Activated CD8-positive, alpha-beta memory T cell treated with anti-CD3 and anti-CD28 coated beads, Interleukin-2, amount 10 ng/mL, durations not matched to agents 7 days and 5 days (primary cell): ENCODE results near the gene GRB10. TPM values are rescaled to one million over a fixed set of nuclear protein-coding genes. Genes with fewer than 3 reads are reported as not detected.

Experiments used
- ATAC-seq: fragments of 150-1000 bp; cut with Tn5 transposase; one replicate; pipeline ENCODE4 v1.10.0; 2021; ENCODE audit warnings: moderate library complexity
- CTCF ChIA-PET: fragments of 350-600 bp; sonication (Branson Sonifier 250); formaldehyde crosslinking; loops from one replicate; lab custom pipeline; 2021; ENCODE audit warnings: antibody characterized with exemption; lab: Charles Lee
- DNase-seq: peaks from one replicate; pipeline ENCODE4 v3.0.0-alpha.2; 2020
- H3K27ac Mint-ChIP-seq: one replicate; pipeline ENCODE4 v1.8.0; 2021; ENCODE audit warnings: mild to moderate bottlenecking, mixed read lengths
- H3K27me3 Mint-ChIP-seq: one replicate; pipeline ENCODE4 v1.8.0; 2021; ENCODE audit warnings: mixed read lengths
- H3K36me3 Mint-ChIP-seq: one replicate; pipeline ENCODE4 v1.8.0; 2021; ENCODE audit warnings: mild to moderate bottlenecking, mixed read lengths
- H3K4me1 Mint-ChIP-seq: one replicate; pipeline ENCODE4 v1.8.0; 2021; ENCODE audit warnings: mixed read lengths
- H3K4me3 Mint-ChIP-seq: one replicate; pipeline ENCODE4 v1.8.0; 2021; ENCODE audit warnings: mild to moderate bottlenecking, moderate library complexity, mixed read lengths
- H3K9me3 Mint-ChIP-seq: one replicate; pipeline ENCODE4 v1.8.0; 2022; ENCODE audit warnings: low read depth, mixed read lengths
- total RNA-seq, 2 experiments: library from RNA; stranded (reverse); gene quantifications; one replicate each; pipeline ENCODE4 v1.2.3, GENCODE V29; 2021

GRB10 gene
- total RNA-seq, 2 experiments from 2014 or later = 3.9 TPM

GRCh38 chr7:50621973-50622490 lies 160.7 kb downstream of the GRB10 start:
- CTCF ChIA-PET = interaction anchor here (2.8 kb wide), 1 partner anchor 11 kb away, joined by 9 read pairs; no protein-coding TSS in a partner anchor
- Mint-ChIP-seq H3K27me3 (peaks cover 60% of the 10 kb centered on the region), H3K9me3 (no peaks in the 10 kb centered on the region), H3K4me3 (no peak overlapping the region), H3K27ac (no peak overlapping the region), H3K4me1 (no peaks in the 10 kb centered on the region), H3K36me3 (no peaks in the 10 kb centered on the region)
- DNase-seq (no peak), ATAC-seq (no peak)

GRCh38 chr7:50621206-50621605 lies 161.5 kb downstream of the GRB10 start:
- Mint-ChIP-seq H3K4me1 (no peaks in the 10 kb centered on the region), H3K4me3 (no peak overlapping the region), H3K27ac (no peak overlapping the region), H3K36me3 (no peaks in the 10 kb centered on the region), H3K27me3 (peaks cover 52% of the 10 kb centered on the region), H3K9me3 (no peaks in the 10 kb centered on the region)
- no peak for ATAC-seq
- CTCF ChIA-PET = no interaction called here
- no peak for DNase-seq

- H3K4me3 Mint-ChIP-seq = no peak overlapping the region
- H3K27ac Mint-ChIP-seq = no peak overlapping the region
- ATAC-seq = no peak
- no peaks in the 10 kb centered on the region for H3K9me3 Mint-ChIP-seq
- CTCF ChIA-PET = no interaction called here
- H3K27me3 Mint-ChIP-seq = peaks cover 46% of the 10 kb centered on the region
- H3K4me1 Mint-ChIP-seq = no peaks in the 10 kb centered on the region
- no peaks in the 10 kb centered on the region for H3K36me3 Mint-ChIP-seq
- DNase-seq = no peak
These were observed 162.3 kb downstream of the GRB10 start for GRCh38 chr7:50620433-50620832.

- CTCF ChIA-PET = no interaction called here
- Mint-ChIP-seq H3K4me1 (peaks cover under 1% of the 10 kb centered on the region), H3K36me3 (no peaks in the 10 kb centered on the region), H3K9me3 (no peaks in the 10 kb centered on the region), H3K27ac (no peak overlapping the region), H3K27me3 (peaks cover 42% of the 10 kb centered on the region), H3K4me3 (no peak overlapping the region)
- no peak for ATAC-seq
- no peak for DNase-seq
These were observed 163.0 kb downstream of the GRB10 start for GRCh38 chr7:50619684-50620083.

- H3K4me3 Mint-ChIP-seq = no peak overlapping the region
- peaks cover 37% of the 10 kb centered on the region for H3K27me3 Mint-ChIP-seq
- DNase-seq = no peak
- CTCF ChIA-PET = interaction anchor here (0.7 to 7.0 kb wide), 7 partner anchors 9 to 543 kb away, joined by 3 to 60 read pairs (median 5); no protein-coding TSS in a partner anchor
- no peak for ATAC-seq
- H3K36me3 Mint-ChIP-seq = no peaks in the 10 kb centered on the region
- no peaks in the 10 kb centered on the region for H3K9me3 Mint-ChIP-seq
- no peak overlapping the region for H3K27ac Mint-ChIP-seq
- H3K4me1 Mint-ChIP-seq = peaks cover 14% of the 10 kb centered on the region
These were observed 164.4 kb downstream of the GRB10 start for GRCh38 chr7:50618281-50618680.

GRCh38 chr7:50615519-50616080 lies 167.1 kb downstream of the GRB10 start:
- Mint-ChIP-seq H3K36me3 (no peaks in the 10 kb centered on the region), H3K4me1 (peaks cover 28% of the 10 kb centered on the region), H3K27ac (no peak overlapping the region), H3K4me3 (no peak overlapping the region), H3K9me3 (no peaks in the 10 kb centered on the region), H3K27me3 (peaks cover 46% of the 10 kb centered on the region)
- ATAC-seq = no peak
- CTCF ChIA-PET = interaction anchor here (0.7 to 7.0 kb wide), 14 partner anchors 8 to 546 kb away, joined by 3 to 60 read pairs (median 5); partner anchors contain the start of genes FIGNL1 and ZPBP
- no peak for DNase-seq

GRCh38 chr7:50614721-50615518 lies 167.8 kb downstream of the GRB10 start:
- CTCF ChIA-PET = interaction anchor here (0.7 to 7.0 kb wide), 18 partner anchors 9 to 547 kb away, joined by 3 to 60 read pairs (median 5); partner anchors contain the start of genes FIGNL1 and ZPBP
- ATAC-seq (peak; percentile 54), DNase-seq (peak; percentile 55)
- H3K4me3 Mint-ChIP-seq = no peak overlapping the region
- H3K4me1 Mint-ChIP-seq = peaks cover 35% of the 10 kb centered on the region
- H3K27me3 Mint-ChIP-seq = peaks cover 39% of the 10 kb centered on the region
- H3K27ac Mint-ChIP-seq = no peak overlapping the region
- no peaks in the 10 kb centered on the region for H3K9me3 Mint-ChIP-seq
- H3K36me3 Mint-ChIP-seq = peaks cover 1% of the 10 kb centered on the region

- Mint-ChIP-seq H3K27me3 (peaks cover 28% of the 10 kb centered on the region), H3K36me3 (peaks cover 1% of the 10 kb centered on the region), H3K27ac (no peak overlapping the region), H3K4me3 (no peak overlapping the region), H3K9me3 (no peaks in the 10 kb centered on the region), H3K4me1 (peaks cover 44% of the 10 kb centered on the region)
- DNase-seq (no peak), ATAC-seq (no peak)
- CTCF ChIA-PET = interaction anchor here (1.7 to 7.0 kb wide), 5 partner anchors 16 to 527 kb away, joined by 6 to 60 read pairs (median 6); no protein-coding TSS in a partner anchor
These were observed 169.2 kb downstream of the GRB10 start for GRCh38 chr7:50613473-50613872.

- H3K4me3 Mint-ChIP-seq = no peak overlapping the region
- peaks cover 4% of the 10 kb centered on the region for H3K36me3 Mint-ChIP-seq
- peak overlapping the region; percentile 1 for H3K27ac Mint-ChIP-seq
- H3K27me3 Mint-ChIP-seq = peaks cover 22% of the 10 kb centered on the region
- DNase-seq = no peak
- ATAC-seq = no peak
- H3K4me1 Mint-ChIP-seq = peaks cover 52% of the 10 kb centered on the region
- H3K9me3 Mint-ChIP-seq = no peaks in the 10 kb centered on the region
- CTCF ChIA-PET = interaction anchor here (1.1 to 7.0 kb wide), 8 partner anchors 17 to 520 kb away, joined by 3 to 60 read pairs (median 6); partner anchors contain the start of genes FIGNL1 and ZPBP
These were observed 170.0 kb downstream of the GRB10 start for GRCh38 chr7:50612704-50613103.

GRCh38 chr7:50610521-50611277 lies 172.0 kb downstream of the GRB10 start:
- DNase-seq (peak; percentile 89), ATAC-seq (peak; percentile 78)
- Mint-ChIP-seq H3K36me3 (peaks cover 6% of the 10 kb centered on the region), H3K9me3 (no peaks in the 10 kb centered on the region), H3K27me3 (peaks cover 21% of the 10 kb centered on the region), H3K4me1 (peaks cover 55% of the 10 kb centered on the region), H3K4me3 (no peak overlapping the region), H3K27ac (peak overlapping the region; percentile 67)
- CTCF ChIA-PET = interaction anchor here (0.7 to 2.1 kb wide), 7 partner anchors 15 to 530 kb away, joined by 3 to 6 read pairs (median 4); no protein-coding TSS in a partner anchor

GRCh38 chr7:50608196-50608906 lies 174.3 kb downstream of the GRB10 start:
- H3K9me3 Mint-ChIP-seq = no peaks in the 10 kb centered on the region
- peak; percentile 37 for DNase-seq
- peaks cover 6% of the 10 kb centered on the region for H3K36me3 Mint-ChIP-seq
- H3K4me1 Mint-ChIP-seq = peaks cover 42% of the 10 kb centered on the region
- peak overlapping the region; percentile 46 for H3K4me3 Mint-ChIP-seq
- peak overlapping the region; percentile 78 for H3K27ac Mint-ChIP-seq
- H3K27me3 Mint-ChIP-seq = peaks cover 19% of the 10 kb centered on the region
- CTCF ChIA-PET = interaction anchor here (0.9 to 4.3 kb wide), 10 partner anchors 10 to 190 kb away, joined by 3 to 15 read pairs (median 4); no protein-coding TSS in a partner anchor
- ATAC-seq = peak; percentile 73

GRCh38 chr7:50607524-50608125 lies 175.1 kb downstream of the GRB10 start:
- CTCF ChIA-PET = interaction anchor here (0.8 to 4.3 kb wide), 10 partner anchors 9 to 190 kb away, joined by 3 to 15 read pairs (median 3); no protein-coding TSS in a partner anchor
- Mint-ChIP-seq H3K36me3 (peaks cover 6% of the 10 kb centered on the region), H3K9me3 (no peaks in the 10 kb centered on the region), H3K4me1 (peaks cover 40% of the 10 kb centered on the region), H3K27me3 (peaks cover 13% of the 10 kb centered on the region), H3K4me3 (peak overlapping the region; percentile 46), H3K27ac (peak overlapping the region; percentile 78)
- DNase-seq = peak; percentile 36
- no peak for ATAC-seq
